Measurements from ENCODE around the gene BRD7. TPM values are rescaled to one million over a fixed set of nuclear protein-coding genes. Genes with fewer than 3 reads are reported as not detected.

BRD7 gene
- total and polyA plus RNA-seq, 10 of the 15 experiments (the other 5 are each of a cell fraction or from before 2014, with no cell fraction given), result 16.9 to 74.7 (median 52.0) TPM

DNA sequence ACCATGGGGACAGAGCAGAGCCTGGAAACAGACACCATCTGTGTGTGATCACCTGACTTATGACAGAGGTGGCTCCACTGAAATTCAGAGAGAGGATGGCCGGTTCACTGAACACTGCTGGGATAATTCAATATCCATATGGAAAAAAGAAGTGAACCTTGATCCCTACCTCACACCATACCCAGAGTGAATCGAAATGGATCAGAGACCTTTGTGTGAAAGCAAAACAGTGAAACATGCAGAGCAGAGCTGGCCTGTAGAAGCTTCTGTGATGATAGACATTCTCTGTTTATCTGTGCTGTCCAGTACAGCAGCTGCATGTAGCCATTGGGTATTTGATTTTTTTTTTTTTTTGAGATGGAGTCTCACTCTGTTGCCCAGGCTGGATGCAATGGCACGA, 82.1 kb downstream of the BRD7 start:
- Histone ChIP-seq H3K27ac (ENCODE audit: control insufficient read depth, insufficient read depth) (no peak overlapping the region), H4K20me1 (ENCODE audit: control insufficient read depth, insufficient read depth) (no peaks in the 10 kb centered on the region), H3K4me1 (ENCODE audit: control insufficient read depth, insufficient read depth, low read length) (peaks cover 32% of the 10 kb centered on the region), H3K4me3 (no peak overlapping the region), H3K9ac (ENCODE audit: control insufficient read depth, insufficient read depth, low read length) (no peak overlapping the region), H3K36me3 (ENCODE audit: control insufficient read depth in 2 of 2, insufficient read depth in 2 of 2, low read length in 1 of 2) (peaks cover 11 to 26% of the 10 kb centered on the region in 2 experiments), H3K79me2 (ENCODE audit: control insufficient read depth, insufficient read depth, low read length) (peaks cover 49% of the 10 kb centered on the region), H3K27me3 (replicated peaks in 1 of 2; ENCODE audit: control insufficient read depth in 2 of 2, insufficient read depth in 2 of 2, low read length in 1 of 2) (no peaks in the 10 kb centered on the region), H3K4me2 (ENCODE audit: control insufficient read depth, insufficient read depth) (no peak overlapping the region), H3K9me3 (replicated peaks; ENCODE audit: control insufficient read depth, insufficient read depth, low read length) (no peaks in the 10 kb centered on the region; the same call in 2 of the 3 replicates), H2AFZ (ENCODE audit: control insufficient read depth, low read depth, low read length) (no peak overlapping the region)
- intact Hi-C loops (cut with micrococcal nuclease; ENCODE audit: unreplicated experiment) (no loop called here), in situ Hi-C loops (cut with MboI) (no loop called here)
- ChIA-PET SMC1A (ENCODE audit: uncharacterized antibody, unreplicated experiment) (interaction anchor here (0.7 to 1.1 kb wide), 2 partner anchors 11 to 40 kb away, joined by 3 read pairs; no protein-coding TSS in a partner anchor), POLR2A (no interaction called here), CTCF (interaction anchor here (0.6 to 1.5 kb wide), 2 partner anchors 41 to 68 kb away, joined by 3 to 4 read pairs; no protein-coding TSS in a partner anchor), RAD21 (ENCODE audit: unreplicated experiment) (no interaction called here)
- 98% methylated on average over 3 of the region's 3 CpGs for WGBS (ENCODE audit: insufficient coverage, insufficient replicate concordance, low lambda C conversion rate, missing lambda C conversion rate)
- no peak for FAIRE-seq
- no peak for ATAC-seq
- DNase-seq (ENCODE audit: low read depth, low spot score), result no peak
- no TSS peak for BruUV-seq (replicated peaks)
- TF ChIP-seq BRCA1 (IDR thresholded peaks at IDR 0.05; ENCODE audit: low read depth, low read length) (no peak), GABPA (IDR thresholded peaks at IDR 0.05; ENCODE audit: low read depth) (no peak), SMAD5 (IDR thresholded peaks at IDR 0.05; ENCODE audit: low read depth) (no peak), ZZZ3 (IDR thresholded peaks at IDR 0.05; ENCODE audit: control insufficient read depth, insufficient read length, low read depth) (no peak), RAD51 (IDR thresholded peaks at IDR 0.05) (no peak), ZBTB33 (IDR thresholded peaks at IDR 0.05) (no peak), TARDBP (IDR thresholded peaks at IDR 0.05; ENCODE audit: borderline replicate concordance) (no peak), RBBP5 (conservative IDR thresholded peaks at IDR 0.05) (no peak), TBL1XR1 (IDR thresholded peaks at IDR 0.05; ENCODE audit: low read depth, low read length) (no peak), IRF4 (IDR thresholded peaks at IDR 0.05; ENCODE audit: low read depth, low read length) (no peak), WRNIP1 (IDR thresholded peaks at IDR 0.05; ENCODE audit: borderline replicate concordance, low read depth, low read length) (no peak)
- TF ChIP-seq, protein P1, sequence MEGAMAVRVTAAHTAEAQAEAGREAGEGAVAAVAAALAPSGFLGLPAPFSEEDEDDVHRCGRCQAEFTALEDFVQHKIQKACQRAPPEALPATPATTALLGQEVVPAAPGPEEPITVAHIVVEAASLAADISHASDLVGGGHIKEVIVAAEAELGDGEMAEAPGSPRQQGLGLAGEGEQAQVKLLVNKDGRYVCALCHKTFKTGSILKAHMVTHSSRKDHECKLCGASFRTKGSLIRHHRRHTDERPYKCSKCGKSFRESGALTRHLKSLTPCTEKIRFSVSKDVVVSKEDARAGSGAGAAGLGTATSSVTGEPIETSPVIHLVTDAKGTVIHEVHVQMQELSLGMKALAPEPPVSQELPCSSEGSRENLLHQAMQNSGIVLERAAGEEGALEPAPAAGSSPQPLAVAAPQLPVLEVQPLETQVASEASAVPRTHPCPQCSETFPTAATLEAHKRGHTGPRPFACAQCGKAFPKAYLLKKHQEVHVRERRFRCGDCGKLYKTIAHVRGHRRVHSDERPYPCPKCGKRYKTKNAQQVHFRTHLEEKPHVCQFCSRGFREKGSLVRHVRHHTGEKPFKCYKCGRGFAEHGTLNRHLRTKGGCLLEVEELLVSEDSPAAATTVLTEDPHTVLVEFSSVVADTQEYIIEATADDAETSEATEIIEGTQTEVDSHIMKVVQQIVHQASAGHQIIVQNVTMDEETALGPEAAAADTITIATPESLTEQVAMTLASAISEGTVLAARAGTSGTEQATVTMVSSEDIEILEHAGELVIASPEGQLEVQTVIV (IDR thresholded peaks at IDR 0.05; ENCODE audit: borderline replicate concordance, partially characterized antibody), result no peak
- TF ChIP-seq, protein P2, sequence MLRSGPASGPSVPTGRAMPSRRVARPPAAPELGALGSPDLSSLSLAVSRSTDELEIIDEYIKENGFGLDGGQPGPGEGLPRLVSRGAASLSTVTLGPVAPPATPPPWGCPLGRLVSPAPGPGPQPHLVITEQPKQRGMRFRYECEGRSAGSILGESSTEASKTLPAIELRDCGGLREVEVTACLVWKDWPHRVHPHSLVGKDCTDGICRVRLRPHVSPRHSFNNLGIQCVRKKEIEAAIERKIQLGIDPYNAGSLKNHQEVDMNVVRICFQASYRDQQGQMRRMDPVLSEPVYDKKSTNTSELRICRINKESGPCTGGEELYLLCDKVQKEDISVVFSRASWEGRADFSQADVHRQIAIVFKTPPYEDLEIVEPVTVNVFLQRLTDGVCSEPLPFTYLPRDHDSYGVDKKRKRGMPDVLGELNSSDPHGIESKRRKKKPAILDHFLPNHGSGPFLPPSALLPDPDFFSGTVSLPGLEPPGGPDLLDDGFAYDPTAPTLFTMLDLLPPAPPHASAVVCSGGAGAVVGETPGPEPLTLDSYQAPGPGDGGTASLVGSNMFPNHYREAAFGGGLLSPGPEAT (IDR thresholded peaks at IDR 0.05; ENCODE audit: low read depth), result no peak
- TF ChIP-seq, protein P3, sequence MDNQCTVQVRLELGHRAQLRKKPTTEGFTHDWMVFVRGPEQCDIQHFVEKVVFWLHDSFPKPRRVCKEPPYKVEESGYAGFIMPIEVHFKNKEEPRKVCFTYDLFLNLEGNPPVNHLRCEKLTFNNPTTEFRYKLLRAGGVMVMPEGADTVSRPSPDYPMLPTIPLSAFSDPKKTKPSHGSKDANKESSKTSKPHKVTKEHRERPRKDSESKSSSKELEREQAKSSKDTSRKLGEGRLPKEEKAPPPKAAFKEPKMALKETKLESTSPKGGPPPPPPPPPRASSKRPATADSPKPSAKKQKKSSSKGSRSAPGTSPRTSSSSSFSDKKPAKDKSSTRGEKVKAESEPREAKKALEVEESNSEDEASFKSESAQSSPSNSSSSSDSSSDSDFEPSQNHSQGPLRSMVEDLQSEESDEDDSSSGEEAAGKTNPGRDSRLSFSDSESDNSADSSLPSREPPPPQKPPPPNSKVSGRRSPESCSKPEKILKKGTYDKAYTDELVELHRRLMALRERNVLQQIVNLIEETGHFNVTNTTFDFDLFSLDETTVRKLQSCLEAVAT (IDR thresholded peaks at IDR 0.05), result no peak
- TF ChIP-seq, protein P4, sequence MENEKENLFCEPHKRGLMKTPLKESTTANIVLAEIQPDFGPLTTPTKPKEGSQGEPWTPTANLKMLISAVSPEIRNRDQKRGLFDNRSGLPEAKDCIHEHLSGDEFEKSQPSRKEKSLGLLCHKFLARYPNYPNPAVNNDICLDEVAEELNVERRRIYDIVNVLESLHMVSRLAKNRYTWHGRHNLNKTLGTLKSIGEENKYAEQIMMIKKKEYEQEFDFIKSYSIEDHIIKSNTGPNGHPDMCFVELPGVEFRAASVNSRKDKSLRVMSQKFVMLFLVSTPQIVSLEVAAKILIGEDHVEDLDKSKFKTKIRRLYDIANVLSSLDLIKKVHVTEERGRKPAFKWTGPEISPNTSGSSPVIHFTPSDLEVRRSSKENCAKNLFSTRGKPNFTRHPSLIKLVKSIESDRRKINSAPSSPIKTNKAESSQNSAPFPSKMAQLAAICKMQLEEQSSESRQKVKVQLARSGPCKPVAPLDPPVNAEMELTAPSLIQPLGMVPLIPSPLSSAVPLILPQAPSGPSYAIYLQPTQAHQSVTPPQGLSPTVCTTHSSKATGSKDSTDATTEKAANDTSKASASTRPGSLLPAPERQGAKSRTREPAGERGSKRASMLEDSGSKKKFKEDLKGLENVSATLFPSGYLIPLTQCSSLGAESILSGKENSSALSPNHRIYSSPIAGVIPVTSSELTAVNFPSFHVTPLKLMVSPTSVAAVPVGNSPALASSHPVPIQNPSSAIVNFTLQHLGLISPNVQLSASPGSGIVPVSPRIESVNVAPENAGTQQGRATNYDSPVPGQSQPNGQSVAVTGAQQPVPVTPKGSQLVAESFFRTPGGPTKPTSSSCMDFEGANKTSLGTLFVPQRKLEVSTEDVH (IDR thresholded peaks at IDR 0.05; ENCODE audit: low read depth, partially characterized antibody), result no peak

Measured in GM12878 (cell line).